HG03469 (cell line): Measurements from ENCODE around the gene ANO5.
"Not testable (repeated sequence)": the region's sequence is repeated elsewhere in the genome, so short reads cannot be mapped to it uniquely, and the experiment has no call there.

ENCODE experiments used
- ATAC-seq: cut with Tn5 transposase; IDR thresholded peaks from one replicate; pipeline ENCODE4 v1.9.1; 2021; ENCODE audit warnings: mild to moderate bottlenecking, moderate library complexity, moderate number of reproducible peaks; ENCODE audit not compliant: unreplicated experiment

Gene ANO5

DNA sequence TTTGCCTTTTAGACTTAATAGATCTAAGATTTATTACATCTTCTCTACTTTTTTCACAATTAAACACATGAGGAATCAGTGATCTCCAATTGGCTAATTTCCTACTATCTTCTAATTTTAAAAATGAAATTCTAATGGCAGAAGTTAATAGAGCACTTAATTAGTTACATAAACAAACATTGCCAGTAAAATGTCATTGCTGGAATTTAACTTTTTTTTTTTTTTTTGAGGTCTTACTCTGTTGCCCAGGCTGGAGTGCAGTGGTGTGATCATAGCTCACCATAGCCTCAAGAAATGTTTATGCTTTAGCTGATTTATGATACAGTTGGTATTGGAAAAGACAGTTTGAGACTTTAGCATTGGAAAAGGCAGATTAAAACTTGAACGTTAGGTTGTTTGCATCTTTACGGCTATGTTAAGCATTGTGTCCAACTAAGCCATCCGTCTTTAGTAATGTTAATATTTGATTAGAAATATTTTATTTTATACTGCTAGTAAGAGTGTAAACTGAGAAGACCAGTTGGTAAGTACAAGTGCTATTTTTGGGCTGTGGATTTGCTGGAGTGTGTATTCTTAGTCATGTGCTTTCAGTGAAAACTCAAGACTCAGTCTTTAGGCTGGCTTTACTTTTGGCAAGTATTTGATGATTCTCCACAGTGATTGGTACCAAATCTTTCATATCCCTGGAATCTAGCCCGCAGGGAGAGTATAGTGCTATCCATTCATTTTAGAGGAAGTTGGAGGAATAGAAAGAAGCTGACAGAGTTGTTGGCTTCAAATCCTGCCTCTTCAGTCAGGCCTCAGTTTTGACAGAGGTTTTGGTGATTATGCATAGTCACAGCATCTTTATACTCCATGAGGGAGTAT is 4.5 kb downstream of the ANO5 start:
- no peak for ATAC-seq

DNA sequence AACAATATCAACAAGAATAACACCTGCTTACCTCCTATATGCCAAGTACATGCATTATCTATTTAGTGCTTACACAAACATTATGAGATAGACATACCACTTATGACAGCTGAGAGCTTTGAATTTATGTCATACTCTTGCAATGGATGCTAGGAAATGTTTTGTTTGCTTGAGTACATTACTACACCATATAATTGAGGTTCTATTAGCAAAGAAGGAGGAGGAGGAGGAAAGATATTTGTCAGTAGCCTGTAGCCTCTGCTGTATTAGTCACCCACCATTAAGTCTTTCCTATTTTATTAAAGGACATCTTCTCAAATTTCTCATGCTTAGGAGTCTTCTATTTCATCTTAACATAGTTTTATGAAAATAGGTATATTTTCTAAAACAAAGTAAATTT is 6.4 kb downstream of the ANO5 start:
- ATAC-seq: no peak

DNA sequence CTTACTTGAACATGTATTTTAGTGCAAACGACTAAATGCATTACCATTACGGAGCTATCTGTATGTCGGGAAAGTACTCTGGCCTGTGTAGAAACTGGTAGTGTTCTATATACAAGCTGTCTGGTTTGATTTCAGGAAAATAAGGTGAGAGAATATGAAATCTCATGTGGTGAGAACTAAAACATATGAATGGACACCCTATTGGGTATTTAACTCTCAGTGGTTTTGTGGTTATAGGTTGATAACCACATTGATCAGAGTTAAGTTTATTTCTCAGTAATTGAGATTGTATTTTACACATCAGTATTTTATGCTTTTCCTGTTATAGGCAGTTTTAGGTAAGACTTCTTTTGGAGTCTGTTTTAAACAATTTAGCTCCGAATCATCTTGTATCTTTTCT is 10.4 kb downstream of the ANO5 start:
- no peak for ATAC-seq

DNA sequence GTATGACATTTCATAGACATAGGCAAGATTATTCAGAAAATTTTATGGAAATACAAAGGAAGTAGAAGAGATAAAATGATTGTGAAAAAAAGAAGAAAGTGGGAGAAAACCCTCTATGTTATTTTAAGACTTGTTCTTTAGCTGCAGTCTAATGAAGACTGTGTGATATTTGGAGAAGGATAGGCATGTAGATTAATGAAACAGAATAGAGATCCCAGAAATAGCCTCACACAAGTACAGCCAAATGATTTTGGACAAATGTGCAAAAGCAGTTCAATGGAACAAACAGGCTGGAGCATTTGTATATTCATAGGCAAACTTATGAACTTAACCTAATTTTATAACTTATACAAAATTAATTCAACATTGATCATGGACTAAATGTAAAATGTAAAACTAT is 14.3 kb downstream of the ANO5 start:
- ATAC-seq: no peak

DNA sequence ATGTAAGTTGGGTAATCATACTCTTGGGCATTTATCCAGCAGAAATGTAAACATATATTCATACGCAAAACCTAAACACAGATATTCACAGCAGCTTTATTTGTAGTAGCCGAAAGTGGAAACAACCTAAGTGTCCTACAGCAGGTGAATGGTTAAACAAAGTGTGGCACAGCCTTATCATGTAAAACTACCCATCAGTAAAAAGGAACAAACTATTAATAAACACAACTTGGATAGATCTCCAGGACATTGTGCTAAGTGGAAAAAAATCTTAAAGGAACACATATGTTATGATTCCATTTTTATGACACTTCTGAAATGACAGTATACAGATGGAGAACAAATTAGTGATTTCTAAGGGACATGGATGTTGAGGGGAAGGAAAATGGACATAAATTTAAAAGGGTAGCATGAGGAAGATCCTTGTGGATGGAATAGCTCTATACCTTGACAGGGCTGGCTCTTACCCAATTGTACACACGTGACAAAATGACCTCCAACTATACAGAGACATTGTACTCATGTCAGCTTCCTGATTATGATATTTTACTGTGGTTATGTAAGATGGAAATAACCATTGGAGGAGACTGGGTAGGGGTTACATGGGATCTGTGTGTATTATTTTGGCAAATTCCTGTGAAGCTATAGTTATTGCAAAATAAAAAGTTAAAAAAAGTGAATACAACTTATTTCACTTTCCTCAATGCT is 15.4 kb downstream of the ANO5 start:
- ATAC-seq: no peak

DNA sequence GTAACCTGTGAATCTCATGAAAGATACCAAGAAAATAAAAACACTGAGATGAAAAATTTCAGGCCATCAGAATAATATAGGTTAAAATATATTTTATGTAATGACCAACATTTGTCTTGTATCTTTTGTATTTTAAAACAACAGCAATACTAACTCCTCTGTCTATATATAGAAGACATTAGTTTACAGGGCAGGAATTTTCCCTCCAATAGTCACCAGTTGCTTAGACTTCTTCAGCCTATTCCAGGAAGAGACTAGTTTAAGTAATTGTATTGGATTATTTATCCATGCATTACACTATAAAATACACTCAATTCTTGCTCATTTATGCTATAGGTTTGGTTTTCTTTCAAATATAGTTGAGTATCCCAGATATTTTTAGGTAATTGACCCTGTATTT is 24.1 kb downstream of the ANO5 start:
- no peak for ATAC-seq

DNA sequence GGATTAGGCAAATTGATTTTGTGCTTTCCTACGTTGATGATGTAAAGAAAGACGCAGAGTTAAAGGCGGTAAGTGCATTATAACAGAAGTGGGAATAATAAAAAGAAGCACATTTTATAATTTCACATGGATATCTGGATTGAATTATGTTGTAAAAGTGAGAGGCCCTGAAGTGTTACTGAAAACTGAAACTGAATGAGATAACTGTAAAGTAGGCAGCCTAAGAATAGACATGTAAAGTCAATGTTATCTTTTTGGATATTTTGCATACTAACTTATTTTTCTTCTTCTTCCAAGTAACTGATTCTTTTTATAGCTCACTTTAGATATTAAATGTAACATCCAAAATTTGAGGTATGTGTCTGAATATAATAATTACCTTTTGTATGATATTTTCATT is 28.3 kb downstream of the ANO5 start:
- no peak for ATAC-seq

DNA sequence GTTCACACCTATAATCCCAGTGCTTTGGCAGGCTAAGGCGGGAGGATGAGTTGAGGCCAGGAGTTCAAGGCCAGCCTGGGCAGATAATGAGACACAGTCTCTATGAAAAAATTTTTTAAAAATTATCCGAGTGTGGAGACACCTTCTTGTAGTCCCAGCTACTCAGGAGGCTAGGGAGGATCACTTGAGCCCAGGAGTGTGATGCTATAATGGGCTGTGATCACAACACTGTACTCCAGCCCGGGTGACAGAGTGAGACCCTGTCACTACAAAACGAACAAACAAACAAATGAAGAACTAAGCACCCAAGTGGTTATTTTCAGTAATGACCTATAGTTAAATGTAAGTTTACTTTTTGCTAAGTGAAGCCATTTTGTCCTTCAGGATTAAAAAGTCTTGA is 32.3 kb downstream of the ANO5 start:
- no peak for ATAC-seq

DNA sequence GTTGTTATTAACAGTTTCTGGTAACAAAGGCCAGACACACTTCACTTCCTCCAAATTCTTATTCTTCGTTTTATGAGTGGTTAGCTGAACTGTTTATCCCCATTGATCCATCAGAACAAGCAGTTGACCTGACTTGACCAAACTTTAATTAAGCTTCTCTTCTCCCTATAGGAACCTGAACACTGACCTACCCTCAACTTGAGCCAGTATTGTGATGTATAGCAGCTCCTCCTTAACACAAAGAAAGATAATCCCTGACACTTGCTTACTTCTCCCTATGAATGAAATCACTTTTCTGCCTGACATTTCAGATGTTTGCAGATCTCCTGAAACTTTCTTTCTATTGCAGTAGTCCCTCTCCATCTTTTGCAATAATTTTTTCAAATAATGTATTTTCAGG is 41.9 kb downstream of the ANO5 start:
- ATAC-seq: no peak

DNA sequence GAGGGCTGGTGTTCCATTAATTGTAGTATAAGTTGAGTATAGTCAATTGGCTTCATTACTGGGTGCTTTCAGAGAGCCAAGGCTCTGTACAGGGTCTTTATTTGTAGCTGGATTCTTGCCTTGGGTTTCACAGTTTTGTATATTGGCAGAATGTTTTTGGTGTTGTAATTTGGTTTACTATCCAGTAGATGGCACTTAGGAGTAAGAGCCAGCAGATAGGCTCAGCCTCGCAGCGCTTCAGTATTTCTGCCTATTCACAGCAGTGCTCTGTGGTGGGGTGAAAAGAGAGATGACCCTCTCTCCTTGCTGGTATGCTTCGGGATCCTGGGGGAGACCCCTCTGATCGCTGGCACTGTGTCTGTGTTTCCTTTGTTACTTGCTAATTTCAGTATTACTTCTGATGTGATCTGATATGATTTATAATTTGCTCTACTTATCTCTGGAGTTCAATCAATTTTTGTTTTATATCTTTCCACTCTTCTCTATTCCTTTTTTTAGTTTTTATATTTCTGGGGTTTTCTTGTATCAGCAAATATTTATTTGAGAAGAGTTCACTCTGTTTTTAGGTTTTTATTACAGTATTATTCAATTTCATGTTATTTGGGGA is 52.2 kb downstream of the ANO5 start:
- ATAC-seq: peak; percentile 94

DNA sequence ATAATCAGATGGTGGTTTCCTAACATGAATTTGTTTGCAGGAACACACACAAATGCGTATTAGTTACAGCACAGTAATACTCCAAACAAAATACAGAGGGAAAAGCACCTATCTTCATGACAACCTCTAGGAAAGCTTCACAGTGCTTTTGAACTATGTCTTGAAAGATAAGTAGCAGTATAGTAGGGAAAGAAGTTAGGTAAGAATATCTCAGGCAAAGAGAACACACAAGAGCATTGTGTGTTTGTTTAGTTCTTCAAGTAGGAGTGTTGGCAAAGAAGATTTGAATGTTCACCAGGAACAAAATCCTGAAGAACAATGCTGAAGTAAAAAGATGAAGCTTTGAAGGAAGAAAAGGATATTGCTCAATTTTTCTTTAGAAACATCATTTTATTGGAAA is 54.1 kb downstream of the ANO5 start:
- ATAC-seq: no peak

DNA sequence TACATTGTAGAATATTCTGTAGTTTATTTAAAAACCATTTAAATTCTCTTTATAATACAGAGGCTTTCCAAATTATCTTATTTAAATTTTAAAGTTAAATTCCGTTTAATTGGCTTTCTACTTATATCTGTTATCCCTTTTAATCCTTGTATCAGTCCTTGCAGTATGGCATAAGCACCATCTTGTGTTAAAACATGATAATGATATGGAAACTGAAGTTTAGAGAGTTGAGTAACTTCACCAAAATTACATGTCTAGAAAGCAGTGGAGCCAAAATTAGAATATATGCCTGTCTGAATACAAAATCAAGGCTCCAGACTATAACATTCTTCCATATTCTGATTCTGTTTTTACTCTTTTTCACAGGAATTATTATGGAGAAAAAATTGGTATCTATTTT is 57.0 kb downstream of the ANO5 start:
- no peak for ATAC-seq

DNA sequence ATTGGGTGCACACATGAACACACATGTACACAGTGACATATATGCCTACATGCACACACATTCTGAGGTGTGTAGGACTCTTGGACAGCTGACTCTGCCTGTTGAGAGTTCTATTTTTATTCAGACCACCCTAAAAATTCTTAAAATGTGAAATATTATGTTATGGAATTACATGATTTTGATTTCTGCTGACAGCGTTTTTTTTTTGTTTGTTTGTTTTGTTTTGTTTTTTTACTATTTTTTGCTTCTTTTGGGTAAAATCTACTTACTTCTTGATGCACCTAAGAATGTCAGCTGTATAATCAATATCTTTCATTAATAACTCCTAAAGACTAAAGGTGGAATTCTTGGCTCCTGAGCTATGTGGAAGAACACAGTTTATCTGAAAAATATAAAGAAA is 64.0 kb downstream of the ANO5 start:
- no peak for ATAC-seq

DNA sequence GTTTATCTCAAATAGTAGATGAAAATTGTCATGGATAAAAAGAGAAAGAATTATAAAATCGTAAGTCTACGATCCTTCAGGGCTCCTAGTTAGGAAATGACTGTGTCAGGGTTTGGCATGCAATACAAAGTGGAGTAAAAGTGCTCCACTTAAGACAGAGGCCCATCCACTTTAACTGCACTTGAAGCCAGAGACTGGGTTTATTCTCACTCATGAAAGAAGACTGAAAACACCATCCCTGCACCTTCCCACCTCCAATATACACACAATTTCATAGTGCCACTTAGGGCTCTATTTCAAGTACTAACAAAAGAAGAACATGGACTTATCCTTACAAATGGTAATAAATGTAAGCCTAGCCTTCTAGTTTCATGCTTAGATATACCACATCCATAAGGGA is 70.7 kb downstream of the ANO5 start:
- ATAC-seq: no peak

DNA sequence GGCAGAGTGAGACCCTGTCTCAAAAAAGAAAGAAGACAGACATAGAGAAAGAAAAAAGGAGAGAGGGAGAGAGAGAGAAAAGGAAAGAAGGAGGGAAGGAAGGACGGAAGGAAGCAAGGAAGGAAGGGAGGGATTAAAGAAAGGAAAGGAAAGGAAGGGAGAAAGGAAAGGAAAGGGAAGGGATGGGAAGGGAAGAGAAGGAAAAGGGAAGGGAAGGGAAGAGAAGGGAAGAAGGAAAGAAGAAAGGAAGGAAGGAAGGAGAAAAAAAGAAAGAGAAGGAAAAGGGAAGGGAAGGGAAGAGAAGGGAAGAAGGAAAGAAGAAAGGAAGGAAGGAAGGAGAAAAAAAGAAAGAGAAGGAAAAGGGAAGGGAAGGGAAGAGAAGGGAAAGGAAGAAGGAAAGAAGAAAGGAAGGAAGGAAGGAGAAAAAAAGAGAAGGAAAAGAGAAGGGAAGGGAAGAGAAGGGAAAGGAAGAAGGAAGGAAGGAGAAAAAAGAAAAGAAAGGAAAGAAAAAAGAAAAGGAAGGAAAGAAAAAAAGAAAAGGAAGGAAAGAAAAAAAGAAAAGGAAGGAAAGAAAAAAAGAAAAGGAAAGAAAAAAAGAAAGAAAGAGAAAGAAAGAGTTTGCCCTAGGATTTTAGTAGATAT is 76.2 kb downstream of the ANO5 start:
- not testable (repeated sequence) for ATAC-seq

DNA sequence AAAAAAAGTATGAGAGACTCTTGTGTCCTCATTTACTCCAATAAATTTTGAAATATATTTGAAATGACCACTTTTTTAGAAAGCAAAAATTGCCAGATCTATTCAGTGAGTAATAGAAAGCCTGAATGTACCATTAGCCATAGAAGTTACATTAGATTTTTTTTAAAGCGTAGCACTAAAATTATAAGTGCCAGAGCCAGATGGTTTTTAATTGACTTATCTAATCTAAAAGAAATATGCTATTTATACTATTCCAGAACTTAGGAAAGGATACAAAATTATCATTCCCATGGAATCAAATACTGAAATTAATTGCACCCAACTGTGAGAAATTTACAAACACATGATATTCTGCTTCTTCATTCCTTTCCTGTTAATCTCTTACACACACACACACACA is 80.9 kb downstream of the ANO5 start:
- no peak for ATAC-seq

DNA sequence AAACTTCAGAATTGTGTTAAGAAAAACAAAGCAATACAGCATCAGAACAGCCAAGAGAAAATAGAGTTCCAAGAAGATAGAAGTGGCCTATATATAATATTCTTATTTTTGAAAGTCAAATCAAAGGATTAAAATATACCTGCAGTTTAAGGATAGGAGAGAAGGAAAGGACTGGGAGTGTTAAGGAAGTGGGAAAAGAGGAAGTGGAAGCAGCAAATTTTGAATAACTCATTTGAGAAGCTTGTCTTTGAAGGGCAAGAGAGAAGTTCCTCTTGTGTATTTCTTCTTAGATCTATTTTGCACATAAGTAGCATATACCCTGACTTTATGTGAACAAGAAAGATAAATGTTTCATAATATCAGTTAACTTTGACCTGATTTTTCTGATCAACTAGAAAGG is 82.7 kb downstream of the ANO5 start:
- no peak for ATAC-seq

DNA sequence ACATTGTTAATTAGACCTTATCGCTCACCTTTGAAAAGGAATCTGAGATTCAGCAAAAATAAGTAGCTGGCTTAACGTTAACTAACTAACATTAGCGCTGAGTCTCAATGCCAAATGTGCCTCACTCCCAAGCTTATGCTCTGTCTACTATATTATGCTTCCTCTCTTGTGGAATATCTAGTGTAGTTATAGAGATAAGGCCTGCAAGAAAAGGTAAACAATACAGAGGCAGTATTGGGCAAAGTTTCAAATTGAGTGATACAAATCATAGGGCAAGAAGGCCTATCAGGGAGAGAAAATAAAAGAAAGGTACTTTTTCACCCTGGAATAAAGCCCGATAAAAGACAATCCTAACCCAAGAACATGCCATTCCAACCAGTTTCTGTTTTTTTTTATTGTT is 83.7 kb downstream of the ANO5 start:
- no peak for ATAC-seq

DNA sequence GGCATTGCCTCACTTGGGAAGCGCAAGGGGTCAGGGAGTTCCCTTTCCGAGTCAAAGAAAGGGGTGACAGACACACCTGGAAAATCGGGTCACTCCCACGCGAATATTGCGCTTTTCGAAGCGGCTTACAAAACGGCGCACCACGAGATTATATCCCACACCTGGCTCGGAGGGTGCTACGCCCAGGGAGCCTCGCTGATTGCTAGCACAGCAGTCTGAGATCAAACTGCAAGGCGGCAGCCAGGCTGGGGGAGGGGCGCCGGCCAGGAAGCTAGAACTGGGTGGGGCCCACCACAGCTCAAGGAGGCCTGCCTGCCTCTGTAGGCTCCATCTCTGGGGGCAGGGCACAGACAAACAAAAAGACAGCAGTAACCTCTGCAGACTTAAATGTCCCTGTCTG is 92.1 kb downstream of the ANO5 start:
- not testable (repeated sequence) for ATAC-seq

DNA sequence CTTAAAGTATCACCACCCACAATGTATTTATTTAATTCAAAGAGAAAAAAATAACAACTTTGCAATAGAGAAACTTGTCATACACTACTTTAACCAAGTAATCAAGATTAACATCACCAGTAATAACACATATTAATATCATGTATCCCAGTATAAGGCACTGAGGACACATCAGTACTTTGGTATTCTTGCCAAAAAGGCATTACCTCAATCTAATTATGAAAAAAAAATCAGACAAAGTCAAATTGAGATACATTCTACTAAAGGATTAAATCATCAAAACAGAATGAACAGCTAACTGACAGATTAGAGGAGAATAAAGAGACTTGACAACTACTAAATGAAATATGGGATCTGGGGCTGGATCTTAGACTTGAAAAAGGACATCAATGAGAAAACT is 109.5 kb downstream of the ANO5 start:
- no peak for ATAC-seq

DNA sequence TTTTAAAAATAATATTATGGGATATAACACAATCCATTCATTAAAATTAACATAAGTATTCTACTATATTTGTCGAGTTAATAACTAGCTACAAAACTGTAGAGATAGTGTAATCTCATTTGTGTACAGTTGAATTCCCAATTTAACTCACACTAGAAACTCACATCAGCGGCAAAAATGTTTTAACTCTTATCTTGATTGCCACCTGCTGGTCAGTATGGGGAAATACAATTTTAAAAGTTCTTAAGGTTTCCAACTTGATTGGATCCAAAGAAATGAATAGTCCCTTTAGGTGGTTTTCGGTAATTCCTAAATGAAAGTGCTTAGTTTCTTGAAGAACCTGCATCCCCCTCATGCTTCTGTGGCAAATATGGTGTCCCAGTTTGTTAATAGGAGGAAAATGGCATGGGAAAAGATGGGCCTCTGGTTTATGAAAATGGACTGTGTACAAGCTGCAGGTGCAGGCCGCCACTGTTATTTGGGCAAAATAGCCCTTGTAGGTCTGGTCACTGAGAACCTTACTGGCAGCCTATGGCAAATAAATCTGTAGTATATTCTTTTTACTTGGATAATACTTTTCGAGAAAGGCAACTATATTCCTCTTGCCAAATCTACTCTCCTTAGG is 111.6 kb downstream of the ANO5 start:
- no peak for ATAC-seq
